ENCODE data around the gene TIE1.
"Not testable (repeated sequence)": the region's sequence is repeated elsewhere in the genome, so short reads cannot be mapped to it uniquely, and the experiment has no call there.

Gene TIE1

GRCh38 chr1:43360616-43361015 is 59.8 kb downstream of the TIE1 start:
- no peak for DNase-seq (ENCODE audit: low read depth in 2 of 2)

GRCh38 chr1:43363283-43363934 is 62.6 kb downstream of the TIE1 start:
- DNase-seq (ENCODE audit: low read depth in 2 of 2): no peak

GRCh38 chr1:43363935-43364525 is 63.2 kb downstream of the TIE1 start:
- DNase-seq (ENCODE audit: low read depth in 2 of 2): no peak

- no peak for DNase-seq (ENCODE audit: low read depth in 2 of 2)
Measured at GRCh38 chr1:43365678-43366077, 64.9 kb downstream of the TIE1 start.

- DNase-seq (ENCODE audit: low read depth in 2 of 2): no peak
Measured at GRCh38 chr1:43366179-43366578, 65.4 kb downstream of the TIE1 start.

DNA sequence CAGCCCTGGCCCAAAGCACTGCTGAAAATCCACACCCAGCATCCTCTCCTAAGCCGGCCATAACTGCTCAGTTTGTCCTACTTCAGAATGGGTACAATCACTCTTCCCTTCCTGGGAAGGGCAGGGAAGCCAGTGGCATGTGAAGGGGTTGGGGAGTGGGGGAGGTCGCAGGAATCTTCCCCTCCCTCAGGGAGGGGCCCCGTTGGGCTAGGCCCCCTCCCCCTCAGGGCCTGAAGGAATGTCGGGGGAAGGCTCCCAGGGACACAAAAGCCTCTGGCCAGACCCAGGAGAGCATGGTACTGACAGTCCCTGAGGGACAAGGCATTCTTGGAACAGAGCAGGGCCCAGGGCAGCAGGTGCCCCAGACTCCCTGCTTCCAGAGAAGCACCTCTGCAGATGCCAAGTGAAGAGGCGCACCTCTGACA is 65.8 kb downstream of the TIE1 start:
- DNase-seq (ENCODE audit: low read depth in 2 of 2): no peak

DNA sequence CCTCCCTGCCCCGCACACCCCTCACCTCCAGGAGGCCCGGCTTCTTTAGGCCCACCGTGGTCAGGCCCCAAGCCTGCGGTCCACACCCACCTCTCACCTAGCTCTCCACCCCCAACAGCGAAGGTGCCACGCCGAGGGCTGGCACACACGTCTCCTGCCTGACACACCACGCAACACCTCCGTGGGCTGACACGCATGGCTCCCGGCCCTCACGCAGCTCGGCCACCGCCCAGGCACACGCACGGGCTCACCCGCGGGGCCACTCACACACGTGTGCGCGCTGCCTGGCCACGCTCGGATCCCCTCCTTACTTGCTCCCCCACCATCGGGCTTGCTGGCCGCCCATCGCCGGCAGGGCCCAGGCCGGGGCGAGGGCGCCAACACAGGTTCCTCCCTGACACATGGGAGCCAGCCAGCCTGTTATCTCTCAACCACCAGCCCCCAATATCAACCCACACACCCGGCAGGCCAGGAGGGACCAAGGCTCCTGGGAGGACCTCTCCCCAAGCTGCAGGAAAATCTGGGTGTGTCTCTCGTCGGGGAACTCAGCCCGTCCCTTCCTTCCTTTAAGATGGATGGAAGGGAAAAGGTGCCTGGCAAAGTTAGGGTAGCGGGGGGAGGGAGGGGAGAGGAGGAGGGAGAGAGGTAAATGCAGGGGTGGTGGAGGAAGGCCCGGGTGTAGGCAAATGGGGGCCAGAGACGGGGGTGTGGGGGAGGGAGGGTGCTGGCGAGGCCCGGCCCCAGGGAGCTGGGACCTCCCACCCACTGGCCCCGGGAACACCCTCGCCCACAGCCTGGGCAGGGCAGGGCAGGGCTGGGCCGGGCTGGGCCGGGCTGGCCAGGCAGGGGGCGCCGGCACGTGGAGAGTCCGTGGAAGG is 66.5 kb downstream of the TIE1 start:
- peak in 1 of 2 experiments; percentile 57 for DNase-seq (ENCODE audit: low read depth in 2 of 2)

DNA sequence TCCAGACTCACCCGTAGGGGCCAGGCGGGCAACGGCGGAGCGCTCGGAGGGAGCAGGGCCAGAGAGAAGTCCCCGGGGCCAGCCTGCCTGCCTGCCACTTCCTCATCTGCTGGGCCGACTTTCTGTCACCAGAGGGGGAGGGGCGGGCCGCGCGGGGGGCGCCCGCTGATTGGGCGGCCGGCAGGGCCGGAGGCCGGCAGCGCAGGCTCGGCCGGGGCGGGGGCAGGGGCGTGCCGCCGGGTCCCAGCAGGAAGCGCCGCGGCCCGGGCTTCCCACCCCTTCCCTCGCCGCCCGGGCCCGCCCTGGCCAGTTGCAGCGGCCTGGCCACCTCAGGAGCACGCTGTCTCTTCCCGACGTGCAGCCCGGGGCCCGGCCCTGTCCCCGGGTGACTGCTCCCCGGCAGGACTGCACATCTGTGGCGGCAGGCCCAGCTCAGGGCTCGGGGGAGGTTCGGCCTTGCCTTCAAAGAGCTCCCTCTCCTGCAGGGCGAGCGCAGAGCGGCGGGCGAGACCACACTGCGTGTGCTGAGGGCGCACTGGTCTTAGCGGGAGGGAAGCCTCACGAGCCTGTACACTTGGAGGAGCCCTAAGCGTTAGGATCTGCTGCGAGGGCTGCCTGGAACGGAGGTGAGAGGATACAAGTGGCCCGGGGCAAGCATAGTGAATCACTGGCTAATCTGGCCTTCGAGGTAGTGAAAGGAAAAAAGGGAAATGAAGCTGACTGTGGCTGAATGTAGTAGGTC is 67.3 kb downstream of the TIE1 start, which contains the start of gene ELOVL1:
TSS of gene ELOVL1 (minus strand) at position 108 of the 742 bp plus-strand sequence. CDS start 2,402 bp downstream, outside the sequence.
- DNase-seq (ENCODE audit: low read depth in 2 of 2): peak; percentile 75 to 90

GRCh38 chr1:43368646-43369020 is 67.9 kb downstream of the TIE1 start:
- DNase-seq (ENCODE audit: low read depth in 2 of 2): no peak

- DNase-seq (ENCODE audit: low read depth in 2 of 2): not testable (repeated sequence)
Measured at GRCh38 chr1:43369779-43370178, 69.0 kb downstream of the TIE1 start.

DNA sequence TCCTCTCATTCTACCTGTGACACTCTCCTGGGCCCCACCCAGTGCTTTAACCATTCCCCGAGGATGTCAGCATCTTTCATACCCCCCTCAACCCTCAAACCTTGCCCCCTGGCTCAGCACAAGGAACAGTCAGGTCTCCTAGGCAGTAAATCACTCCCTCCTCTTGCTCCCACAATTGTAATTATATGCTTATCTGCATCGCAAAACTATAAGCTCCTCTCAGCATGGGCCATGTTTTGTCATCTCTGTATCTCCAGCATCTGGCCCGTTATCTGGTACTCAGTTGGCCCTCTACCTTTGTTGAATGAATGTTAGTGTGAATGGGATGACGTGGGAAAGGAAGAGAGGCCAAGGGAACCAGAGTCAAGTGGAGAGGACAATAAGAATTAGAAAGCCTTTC is 69.8 kb downstream of the TIE1 start:
- no peak for DNase-seq (ENCODE audit: low read depth in 2 of 2)

DNA sequence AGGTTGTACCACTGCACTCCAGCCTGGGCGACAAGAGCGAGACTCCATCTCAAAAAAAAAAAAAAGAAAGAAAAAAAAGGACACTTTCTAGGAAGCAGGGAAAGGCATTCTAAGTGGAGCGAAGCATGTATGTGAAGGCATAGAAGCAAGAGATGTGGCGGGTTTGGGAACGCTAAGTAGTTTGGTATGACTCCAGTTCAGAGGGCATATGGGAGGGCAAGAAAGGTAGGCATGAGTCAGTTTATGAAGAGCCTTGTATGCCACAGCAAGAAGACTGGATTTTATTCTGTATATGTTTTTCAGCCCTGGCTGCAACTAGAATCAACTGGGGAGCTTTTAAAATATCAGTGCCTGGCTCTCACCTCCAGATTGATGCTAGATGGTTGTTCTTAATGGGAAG is 71.4 kb downstream of the TIE1 start:
- DNase-seq (ENCODE audit: low read depth in 2 of 2): no peak

Measured in stimulated activated CD4-positive, alpha-beta T cell treated with anti-CD3 and anti-CD28 coated beads, Interleukin-12 subunit alpha, Interleukin-12 subunit beta, amount 100 ng/mL, for 24 hours (primary cell).